MCF 10A (cell line): ENCODE measurements around the gene TMEM131. TPM values are rescaled to one million over a fixed set of nuclear protein-coding genes. Genes with fewer than 3 reads are reported as not detected.
"Not testable (repeated sequence)": the region's sequence is repeated elsewhere in the genome, so short reads cannot be mapped to it uniquely, and the experiment has no call there.

Experiments used
- BruUV-seq: library from RNA; stranded (reverse); fragments of 400-500 nt; replicated peaks from 2 replicates; lab custom pipeline; 2021; lab: Mats Ljungman, UMichigan
- CTCF ChIA-PET: fragments of 300-600 bp; sonication (Branson Sonifier 250); formaldehyde crosslinking; extraction: SDS; loops from one replicate; lab custom pipeline; 2021; ENCODE audit warnings: antibody characterized with exemption, inconsistent platforms; lab: Yijun Ruan, JAX
- POLR2A ChIA-PET: fragments of 300-600, 350-650 bp; sonication (Branson Sonifier 250); formaldehyde crosslinking; extraction: SDS; loops from one replicate; lab custom pipeline; 2020; ENCODE audit warnings: antibody characterized with exemption, inconsistent platforms; lab: Yijun Ruan, JAX
- DNase-seq: peaks from one replicate; pipeline ENCODE4 v3.0.0-alpha.2; 2018; ENCODE audit not compliant: unreplicated experiment
- H3K27ac Mint-ChIP-seq: one replicate; pipeline ENCODE4 v1.8.0; 2022; ENCODE audit warnings: mild to moderate bottlenecking, low read depth, mixed read lengths; ENCODE audit not compliant: unreplicated experiment
- H3K27me3 Mint-ChIP-seq: one replicate; pipeline ENCODE4 v1.8.0; 2022; ENCODE audit warnings: mixed read lengths; ENCODE audit not compliant: insufficient read depth, unreplicated experiment
- H3K36me3 Mint-ChIP-seq: one replicate; pipeline ENCODE4 v1.8.0; 2022; ENCODE audit warnings: mild to moderate bottlenecking, moderate library complexity, mixed read lengths; ENCODE audit not compliant: insufficient read depth, unreplicated experiment
- H3K4me1 Mint-ChIP-seq: one replicate; pipeline ENCODE4 v1.8.0; 2022; ENCODE audit warnings: mixed read lengths; ENCODE audit not compliant: insufficient read depth, unreplicated experiment
- H3K4me3 Mint-ChIP-seq: one replicate; pipeline ENCODE4 v1.8.0; 2022; ENCODE audit warnings: mild to moderate bottlenecking, moderate library complexity, mixed read lengths; ENCODE audit not compliant: unreplicated experiment
- H3K9me3 Mint-ChIP-seq: one replicate; pipeline ENCODE4 v1.8.0; 2022; ENCODE audit warnings: mixed read lengths; ENCODE audit not compliant: unreplicated experiment
- CTCF ChIP-seq: fragments of 200-600 bp; IDR thresholded peaks from one replicate; pipeline ENCODE4 v1.8.0; 2022; ENCODE audit warnings: antibody characterized with exemption, mild to moderate bottlenecking; ENCODE audit not compliant: unreplicated experiment
- intact Hi-C: fragments of 100-400 bp; cut with micrococcal nuclease; formaldehyde crosslinking; loops from 2 replicates; pipeline ENCODE4 v1.14.1; 2022
- total RNA-seq: library from RNA; stranded (reverse); gene quantifications from 2 replicates; pipeline ENCODE4 v1.2.3, GENCODE V29; 2022

The TMEM131 gene
- total RNA-seq, 1 experiment from 2014 or later = 42.2 TPM

DNA sequence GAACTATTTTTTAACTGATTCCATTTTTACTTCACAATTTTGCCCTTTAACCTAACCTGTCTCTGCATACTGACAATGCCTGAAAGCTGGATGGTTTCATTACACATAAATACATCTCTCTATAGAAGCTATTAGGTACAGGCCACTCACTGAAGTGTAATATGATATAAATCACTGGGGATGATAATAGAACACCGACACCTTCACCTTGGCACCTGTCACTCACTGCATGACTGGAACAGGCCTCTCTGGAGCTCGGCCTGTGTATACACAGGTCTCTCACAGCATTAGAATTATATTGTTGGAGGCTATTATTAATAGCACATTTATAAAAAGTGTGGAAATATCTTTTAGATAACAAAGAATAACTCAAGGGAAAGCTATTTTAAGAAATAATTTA lies 138.2 kb downstream of the TMEM131 start:
- no peak for TF ChIP-seq CTCF
- DNase-seq = no peak
- CTCF ChIA-PET = interaction anchor here (0.6 kb wide), 1 partner anchor 23 kb away, joined by 3 read pairs; no protein-coding TSS in a partner anchor
- Mint-ChIP-seq H3K27me3 (no peaks in the 10 kb centered on the region), H3K4me1 (no peaks in the 10 kb centered on the region), H3K4me3 (no peak overlapping the region), H3K27ac (no peak overlapping the region), H3K36me3 (peaks cover 28% of the 10 kb centered on the region), H3K9me3 (no peaks in the 10 kb centered on the region)
- POLR2A ChIA-PET = interaction anchor here (0.6 to 2.5 kb wide), 4 partner anchors 9 to 298 kb away, joined by 3 to 14 read pairs (median 4); no protein-coding TSS in a partner anchor
- no TSS peak for BruUV-seq
- intact Hi-C loops = no loop called here

DNA sequence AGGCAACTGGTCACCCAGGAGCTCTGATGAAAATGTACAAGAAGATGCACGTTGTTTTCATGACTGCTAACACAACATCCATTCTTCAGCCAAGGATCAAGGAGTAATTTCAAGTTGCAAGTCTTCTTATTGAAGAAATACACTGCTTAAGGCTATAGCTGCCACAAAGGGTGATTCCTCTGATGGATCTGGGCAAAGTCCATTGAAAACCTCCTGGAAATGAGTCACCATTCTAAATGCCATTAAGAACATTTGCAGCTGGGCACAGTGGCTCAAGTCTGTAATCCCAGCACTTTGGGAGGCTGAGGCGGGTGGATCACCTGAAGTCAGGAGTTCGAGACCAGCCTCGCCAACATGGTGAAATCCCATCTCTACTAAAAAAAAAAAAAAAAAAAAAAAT lies 142.7 kb downstream of the TMEM131 start:
- H3K27ac Mint-ChIP-seq, BruUV-seq, CTCF ChIA-PET, H3K9me3 Mint-ChIP-seq, H3K4me3 Mint-ChIP-seq, H3K27me3 Mint-ChIP-seq, intact Hi-C loops: not testable (repeated sequence)
- Mint-ChIP-seq H3K4me1 (peaks cover 25% of the 10 kb centered on the region), H3K36me3 (peaks cover 18% of the 10 kb centered on the region)
- peak; percentile 42 for DNase-seq
- POLR2A ChIA-PET = interaction anchor here (0.7 to 1.4 kb wide), 2 partner anchors 11 to 111 kb away, joined by 3 to 4 read pairs; no protein-coding TSS in a partner anchor

DNA sequence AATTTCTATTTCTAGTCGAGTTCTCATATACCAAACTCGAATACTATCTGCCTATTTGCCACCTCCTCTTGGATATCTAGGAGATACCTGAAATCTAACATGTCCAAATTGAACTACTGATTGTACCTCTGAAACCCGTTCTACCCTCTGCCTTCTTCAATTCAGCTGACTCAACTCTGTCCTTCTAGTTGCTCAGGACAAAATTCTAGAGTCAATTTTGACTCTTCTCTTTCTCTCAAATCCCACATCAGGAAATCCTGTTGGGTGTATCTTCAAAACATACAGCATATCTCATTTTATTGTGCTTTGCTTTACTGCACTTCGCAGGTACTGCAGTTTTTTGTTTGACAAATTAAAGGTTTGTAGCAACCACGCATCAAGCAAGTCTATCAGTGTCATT lies 144.6 kb downstream of the TMEM131 start:
- no peak for DNase-seq
- Mint-ChIP-seq H3K36me3 (peaks cover 18% of the 10 kb centered on the region), H3K9me3 (no peaks in the 10 kb centered on the region), H3K4me3 (no peak overlapping the region), H3K27me3 (no peaks in the 10 kb centered on the region), H3K4me1 (peaks cover 25% of the 10 kb centered on the region), H3K27ac (no peak overlapping the region)
- TF ChIP-seq CTCF = no peak
- intact Hi-C loops = no loop called here
- POLR2A ChIA-PET = interaction anchor here (0.7 to 1.0 kb wide), 2 partner anchors 19 to 129 kb away, joined by 3 read pairs; no protein-coding TSS in a partner anchor
- CTCF ChIA-PET = interaction anchor here (1.2 kb wide), 1 partner anchor 418 kb away, joined by 4 read pairs; no protein-coding TSS in a partner anchor
- BruUV-seq = no TSS peak

DNA sequence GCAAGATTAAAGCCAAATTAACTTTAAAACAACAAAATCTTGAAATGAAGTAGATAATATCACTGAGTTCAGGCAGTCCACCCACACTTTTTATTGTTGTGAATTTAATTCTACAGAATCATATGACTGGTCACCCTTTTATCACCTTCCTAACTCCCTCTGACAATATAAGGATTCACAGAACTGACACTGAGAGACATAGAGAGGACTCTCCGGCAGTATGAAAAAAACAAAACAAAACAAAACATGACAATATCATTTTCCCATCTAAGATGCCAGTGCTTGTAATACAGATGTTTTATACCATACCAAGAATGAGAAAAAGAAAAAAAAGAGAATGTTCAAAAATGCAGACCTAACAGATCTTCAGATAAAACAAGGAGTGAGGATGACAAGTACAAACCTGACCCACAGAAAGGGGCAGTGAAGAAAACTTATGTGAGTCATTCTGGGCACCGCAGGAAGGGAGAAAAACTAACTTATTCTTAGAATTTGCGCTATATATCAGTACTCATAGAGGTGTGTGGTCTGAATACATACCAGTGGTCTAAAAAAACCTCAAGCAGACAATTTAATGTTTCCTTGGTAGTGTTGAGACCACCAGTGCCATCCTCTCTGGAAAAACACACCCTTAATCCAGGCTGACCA lies 145.7 kb downstream of the TMEM131 start:
- peak; percentile 64 for DNase-seq
- Mint-ChIP-seq H3K4me3 (peak overlapping the region; percentile 30), H3K9me3 (no peaks in the 10 kb centered on the region), H3K27ac (peak overlapping the region; percentile 88), H3K27me3 (no peaks in the 10 kb centered on the region), H3K36me3 (peaks cover 18% of the 10 kb centered on the region), H3K4me1 (peaks cover 25% of the 10 kb centered on the region)
- no peak for TF ChIP-seq CTCF
- POLR2A ChIA-PET = no interaction called here
- no TSS peak for BruUV-seq
- intact Hi-C loops = no loop called here
- CTCF ChIA-PET = no interaction called here
